ENCODE data around the gene ANGEL1. TPM values are rescaled to one million over a fixed set of nuclear protein-coding genes. Genes with fewer than 3 reads are reported as not detected.

Gene ANGEL1
- total and polyA plus RNA-seq, 2 donors (not counting 1 experiment from before 2014, with no cell fraction given), result 13.1 to 27.3 TPM

- Mint-ChIP-seq H3K9me3 (ENCODE audit: insufficient read depth) (no peaks in the 10 kb centered on the region), H3K4me3 (no peak overlapping the region), H3K4me1 (peaks cover 14% of the 10 kb centered on the region), H3K27ac (no peak overlapping the region), H3K27me3 (peaks cover 8% of the 10 kb centered on the region)
- peaks cover 16% of the 10 kb centered on the region in 2 donors for H3K4me1 ChIP-seq (ENCODE audit: control insufficient read depth in 2 of 2, insufficient read depth in 2 of 2, low read length in 2 of 2)
- no peak overlapping the region for H2AFZ ChIP-seq (ENCODE audit: insufficient read depth, low read depth, low read length, poor library complexity, severe bottlenecking)
- H4K20me1 ChIP-seq (ENCODE audit: control insufficient read depth, insufficient read depth, low read length, poor library complexity, severe bottlenecking), result no peaks in the 10 kb centered on the region
- no peaks in the 10 kb centered on the region for H3K9me3 ChIP-seq (ENCODE audit: control extremely low read depth in 1 of 3, control insufficient read depth in 2 of 3, insufficient read depth in 1 of 3, low read length in 2 of 3)
- H3K27me3 ChIP-seq (replicated peaks in 1 of 4; ENCODE audit: control extremely low read depth in 1 of 4, control insufficient read depth in 3 of 4, insufficient read depth in 4 of 4, low read length in 3 of 4), result peaks cover 0 to 11% (median 2%) of the 10 kb centered on the region in 4 experiments
- no peak overlapping the region for H3K27ac ChIP-seq (ENCODE audit: low read length in 2 of 2)
- H3K4me2 ChIP-seq (replicated peaks; ENCODE audit: low read depth, low read length, poor library complexity, severe bottlenecking), result no peak overlapping the region
- 97% methylated on average over 16 of the region's 18 CpGs for WGBS (ENCODE audit: insufficient coverage)
- no peak overlapping the region for H3K9ac ChIP-seq (ENCODE audit: low read length)
- no peak for TF ChIP-seq EZH2 (IDR thresholded peaks at IDR 0.05; ENCODE audit: borderline replicate concordance, insufficient read depth, low read depth, low read length, poor library complexity, severe bottlenecking)
- TF ChIP-seq, protein P1, sequence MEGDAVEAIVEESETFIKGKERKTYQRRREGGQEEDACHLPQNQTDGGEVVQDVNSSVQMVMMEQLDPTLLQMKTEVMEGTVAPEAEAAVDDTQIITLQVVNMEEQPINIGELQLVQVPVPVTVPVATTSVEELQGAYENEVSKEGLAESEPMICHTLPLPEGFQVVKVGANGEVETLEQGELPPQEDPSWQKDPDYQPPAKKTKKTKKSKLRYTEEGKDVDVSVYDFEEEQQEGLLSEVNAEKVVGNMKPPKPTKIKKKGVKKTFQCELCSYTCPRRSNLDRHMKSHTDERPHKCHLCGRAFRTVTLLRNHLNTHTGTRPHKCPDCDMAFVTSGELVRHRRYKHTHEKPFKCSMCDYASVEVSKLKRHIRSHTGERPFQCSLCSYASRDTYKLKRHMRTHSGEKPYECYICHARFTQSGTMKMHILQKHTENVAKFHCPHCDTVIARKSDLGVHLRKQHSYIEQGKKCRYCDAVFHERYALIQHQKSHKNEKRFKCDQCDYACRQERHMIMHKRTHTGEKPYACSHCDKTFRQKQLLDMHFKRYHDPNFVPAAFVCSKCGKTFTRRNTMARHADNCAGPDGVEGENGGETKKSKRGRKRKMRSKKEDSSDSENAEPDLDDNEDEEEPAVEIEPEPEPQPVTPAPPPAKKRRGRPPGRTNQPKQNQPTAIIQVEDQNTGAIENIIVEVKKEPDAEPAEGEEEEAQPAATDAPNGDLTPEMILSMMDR (IDR thresholded peaks at IDR 0.05), result no peak
- no peak for DNase-seq
- intact Hi-C loops (cut with micrococcal nuclease), result no loop called here
- H3K79me2 ChIP-seq (ENCODE audit: control insufficient read depth, insufficient read depth, low read length), result no peaks in the 10 kb centered on the region
- no peak for ATAC-seq (ENCODE audit: low read depth)
- no peaks in the 10 kb centered on the region for H3K36me3 ChIP-seq (replicated peaks in 1 of 2; ENCODE audit: control extremely low read depth in 1 of 2, control insufficient read depth in 1 of 2, extremely low read depth in 1 of 2, insufficient read depth in 2 of 2, low read length in 1 of 2)
- CTCF ChIA-PET, result interaction anchor here (1.5 kb wide), 2 partner anchors 12 to 14 kb away, joined by 4 read pairs; no protein-coding TSS in a partner anchor
- no peak overlapping the region for H3K4me3 ChIP-seq (ENCODE audit: control extremely low read depth in 1 of 5, extremely low read depth in 1 of 5, insufficient read depth in 1 of 5, low read depth in 2 of 5, low read length in 4 of 5)
- POLR2A ChIA-PET, result interaction anchor here (1.4 kb wide), 1 partner anchor 43 kb away, joined by 3 read pairs; the partner anchor contains the start of gene ANGEL1
Observed at GRCh38 chr14:76769636-76770292, 42.9 kb downstream of the ANGEL1 start.

Data from B cell (primary cell).